BE2C (cell line): ENCODE measurements around the gene OTOP2.

Source experiments
- DNase-seq: peaks from one replicate; pipeline ENCODE4 v3.0.0-alpha.2; 2020
- H3K27me3 ChIP-seq: fragments of 250-450 bp; sonication (Bioruptor Pico); 2 replicates; pipeline ENCODE4 v1.5.1; 2020; ENCODE audit warnings: mild to moderate bottlenecking
- H3K36me3 ChIP-seq: fragments of 250-450 bp; sonication (Bioruptor Pico); 2 replicates; pipeline ENCODE4 v1.5.1; 2020; ENCODE audit warnings: mild to moderate bottlenecking
- H3K4me1 ChIP-seq: fragments of 250-450 bp; sonication (Bioruptor Pico); 2 replicates; pipeline ENCODE4 v1.5.1; 2020
- H3K4me3 ChIP-seq: 2 replicates; pipeline ENCODE4 v1.5.1; 2011; ENCODE audit warnings: low read depth, low read length
- H3K9me3 ChIP-seq: fragments of 250-450 bp; sonication (Bioruptor Pico); 2 replicates; pipeline ENCODE4 v1.5.1; 2020
- CTCF ChIP-seq: IDR thresholded peaks from 2 replicates; pipeline ENCODE4 v1.5.1; 2012; ENCODE audit warnings: mild to moderate bottlenecking, low read depth, low read length

OTOP2 gene

DNA sequence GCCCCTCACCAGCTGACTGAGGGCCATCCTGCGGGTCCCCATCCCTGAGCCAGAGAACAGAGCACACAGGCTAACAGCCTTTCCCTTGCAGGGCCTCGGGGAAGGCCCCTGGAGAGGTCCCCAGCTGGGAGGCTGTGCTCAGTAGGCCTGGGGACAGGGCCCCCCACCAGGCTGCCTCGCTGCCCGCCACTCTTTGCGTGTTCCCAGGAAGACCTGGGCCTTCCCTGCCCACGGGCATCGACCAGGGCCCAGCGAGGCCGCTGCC is 47.7 kb downstream of the OTOP2 start:
- no peak for TF ChIP-seq CTCF
- no peaks in the 10 kb centered on the region for H3K36me3 ChIP-seq
- peak overlapping the region; percentile 59 for H3K4me3 ChIP-seq
- no peak for DNase-seq
- H3K9me3 ChIP-seq, result no peaks in the 10 kb centered on the region
- H3K27me3 ChIP-seq, result peaks cover 15% of the 10 kb centered on the region
- H3K4me1 ChIP-seq, result no peaks in the 10 kb centered on the region; the same call in 1 of the 2 replicates

GRCh38 chr17:74972107-74972972 is 48.3 kb downstream of the OTOP2 start, which contains the start of gene HID1:
HID1 (minus strand) TSS chr17:74972759; CDS start chr17:74972656, 103 bp downstream.
- peak within 1 kb of the TSS; percentile 59 for H3K4me3 ChIP-seq
- no peaks in the 10 kb centered on the region; the same call in 1 of the 2 replicates for H3K4me1 ChIP-seq
- DNase-seq, result peak; percentile 80
- no peaks in the 10 kb centered on the region for H3K36me3 ChIP-seq
- H3K27me3 ChIP-seq, result peaks cover 15% of the 10 kb centered on the region
- TF ChIP-seq CTCF, result no peak
- H3K9me3 ChIP-seq, result no peaks in the 10 kb centered on the region

DNA sequence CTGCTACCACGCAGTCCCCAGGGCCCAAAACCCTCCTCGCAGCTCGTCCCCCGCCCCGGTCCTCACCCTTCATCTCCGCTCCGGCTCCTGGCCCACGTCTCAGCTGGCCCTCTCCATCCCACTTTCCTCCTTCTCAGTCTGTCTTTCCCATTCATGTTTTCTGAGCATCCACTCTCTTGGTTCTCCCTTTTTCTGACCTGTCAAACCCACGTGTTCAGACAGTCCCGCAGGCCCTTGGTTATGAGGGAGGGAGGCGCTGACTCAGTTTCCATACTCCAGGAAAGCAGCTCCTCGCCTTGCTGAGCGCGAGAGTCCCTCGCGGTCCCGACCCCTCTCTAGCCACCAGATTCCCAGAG is 48.9 kb downstream of the OTOP2 start:
- H3K4me1 ChIP-seq, result no peaks in the 10 kb centered on the region; the same call in 1 of the 2 replicates
- no peaks in the 10 kb centered on the region for H3K36me3 ChIP-seq
- no peaks in the 10 kb centered on the region for H3K9me3 ChIP-seq
- peak overlapping the region; percentile 59 for H3K4me3 ChIP-seq
- DNase-seq, result no peak
- peaks cover 15% of the 10 kb centered on the region for H3K27me3 ChIP-seq
- TF ChIP-seq CTCF, result no peak

DNA sequence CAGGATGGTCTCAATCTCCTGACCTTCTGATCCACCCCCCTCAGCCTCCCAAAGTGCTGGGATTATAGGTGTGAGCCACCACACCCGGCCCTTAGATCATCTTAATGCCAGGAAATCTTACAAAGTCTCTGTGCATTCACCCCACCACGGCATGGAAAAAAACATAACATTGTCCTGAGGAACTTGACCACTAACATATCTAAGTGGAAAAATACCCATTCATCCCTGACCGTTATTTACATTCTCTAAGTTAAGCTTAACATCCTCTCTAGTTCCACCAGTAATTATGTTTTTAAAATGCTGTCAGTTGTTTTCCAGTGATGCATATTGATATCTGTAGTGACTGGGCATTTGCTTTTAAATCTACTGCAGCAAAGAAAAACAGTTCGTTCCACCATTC is 51.9 kb downstream of the OTOP2 start:
- H3K27me3 ChIP-seq, result peaks cover 15% of the 10 kb centered on the region
- H3K36me3 ChIP-seq, result no peaks in the 10 kb centered on the region
- H3K4me3 ChIP-seq, result no peak overlapping the region
- no peaks in the 10 kb centered on the region for H3K9me3 ChIP-seq
- TF ChIP-seq CTCF, result no peak
- no peak for DNase-seq
- H3K4me1 ChIP-seq, result no peaks in the 10 kb centered on the region; the same call in 1 of the 2 replicates

DNA sequence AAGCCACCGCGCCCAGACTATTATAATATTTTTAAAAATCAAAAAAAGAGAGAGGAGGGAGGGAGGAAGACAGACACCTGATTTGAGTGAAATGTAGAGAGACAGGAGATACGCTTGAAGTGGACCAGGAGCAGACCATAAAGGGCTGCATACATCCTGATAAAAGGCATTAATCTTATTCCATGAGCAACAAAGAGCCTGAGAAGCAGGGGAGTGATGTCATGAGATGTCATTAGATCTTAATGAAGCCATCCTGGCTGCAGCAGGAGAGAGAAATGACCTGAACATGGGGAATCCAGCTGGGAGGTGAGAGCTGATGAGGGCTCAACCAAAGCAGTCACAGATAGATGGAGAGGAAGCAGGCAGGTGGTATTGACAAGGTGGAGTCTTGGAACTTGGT is 53.7 kb downstream of the OTOP2 start:
- DNase-seq, result no peak
- Histone ChIP-seq H3K9me3 (no peaks in the 10 kb centered on the region), H3K4me3 (no peak overlapping the region)

More for the DNA sequence above, 53.7 kb downstream of the OTOP2 start:
- Histone ChIP-seq H3K36me3 (no peaks in the 10 kb centered on the region), H3K27me3 (peaks cover 7% of the 10 kb centered on the region), H3K4me1 (no peaks in the 10 kb centered on the region)
- TF ChIP-seq CTCF, result no peak
